Cardiac muscle cell (in vitro differentiated cells and primary cell): ENCODE measurements around the gene STON2. TPM values are rescaled to one million over a fixed set of nuclear protein-coding genes. Genes with fewer than 3 reads are reported as not detected.

ENCODE experiments used
- DNase-seq, 2 donors: peaks; one replicate each; pipeline versions ENCODE4 v3.0.0 to v3.0.0-alpha.2; 2010 to 2017; ENCODE audit warnings: low read depth in 1 of 2, low spot score in 1 of 2
- H3K27ac ChIP-seq: fragments of 200-600 bp; sonication (generic); 2 replicates; pipeline ENCODE4 v1.5.1; 2016
- H3K27me3 ChIP-seq: fragments of 200-600 bp; sonication (generic); 2 replicates; pipeline ENCODE4 v1.6.0; 2016; ENCODE audit warnings: control low read depth
- H3K36me3 ChIP-seq: fragments of 200-600 bp; sonication (generic); 2 replicates; pipeline ENCODE4 v1.5.1; 2016; ENCODE audit warnings: control low read depth
- H3K4me1 ChIP-seq: fragments of 200-600 bp; sonication (generic); 2 replicates; pipeline ENCODE4 v1.8.1; 2017; ENCODE audit warnings: low read depth, mild to moderate bottlenecking, mixed run types
- H3K4me3 ChIP-seq: fragments of 200-600 bp; sonication (generic); 2 replicates; pipeline ENCODE4 v1.5.1; 2016; ENCODE audit warnings: mild to moderate bottlenecking
- H3K9me3 ChIP-seq: fragments of 200-600 bp; sonication (generic); 2 replicates; pipeline ENCODE4 v1.5.1; 2017; ENCODE audit warnings: low read depth, mild to moderate bottlenecking, control low read depth
- polyA plus RNA-seq: library from polyadenylated mRNA; unstranded; fragments of >200 nt; fragmentation: Nextera tagmentation; extraction: Ambion mirVana; gene quantifications from 2 replicates; pipeline ENCODE4 v1.2.1, GENCODE V29; 2016
- total RNA-seq: library from RNA; depleted of rRNA; stranded (reverse); fragments of >200 nt; gene quantifications from 2 replicates; pipeline ENCODE4 v1.2.3, GENCODE V29; 2016
- TF ChIP-seq, protein P1 (sequence below): IDR thresholded peaks from 2 replicates; pipeline ENCODE4 v1.5.1; 2012; ENCODE audit warnings: low read depth, mild to moderate bottlenecking, low read length

STON2 gene
- total and polyA plus RNA-seq, 2 experiments from 2014 or later, result 0.62 to 1.4 TPM

DNA sequence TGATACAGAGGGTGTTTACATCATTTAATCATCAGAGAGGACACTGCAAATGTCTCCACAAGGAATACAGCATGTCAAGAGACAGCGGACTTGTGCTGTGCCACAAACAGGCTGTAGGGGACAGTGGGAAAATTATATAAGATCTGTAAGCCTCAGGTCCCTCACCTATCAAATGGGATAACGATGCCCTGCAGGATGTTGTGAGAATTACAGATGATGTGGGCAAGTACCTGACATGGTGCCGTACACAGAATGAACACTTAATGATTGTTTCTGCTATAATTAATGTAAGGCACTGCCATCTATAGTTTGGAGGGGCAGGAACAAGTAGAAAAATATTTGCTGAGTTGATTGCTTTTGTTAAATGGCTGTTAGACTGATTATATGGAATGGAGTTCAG is 97.5 kb downstream of the STON2 start:
- H3K4me1 ChIP-seq, result no peaks in the 10 kb centered on the region
- H3K36me3 ChIP-seq, result no peaks in the 10 kb centered on the region
- no peak for DNase-seq
- H3K27ac ChIP-seq, result no peak overlapping the region
- no peaks in the 10 kb centered on the region for H3K9me3 ChIP-seq
- H3K27me3 ChIP-seq, result peaks cover 44% of the 10 kb centered on the region
- TF ChIP-seq, protein P1, sequence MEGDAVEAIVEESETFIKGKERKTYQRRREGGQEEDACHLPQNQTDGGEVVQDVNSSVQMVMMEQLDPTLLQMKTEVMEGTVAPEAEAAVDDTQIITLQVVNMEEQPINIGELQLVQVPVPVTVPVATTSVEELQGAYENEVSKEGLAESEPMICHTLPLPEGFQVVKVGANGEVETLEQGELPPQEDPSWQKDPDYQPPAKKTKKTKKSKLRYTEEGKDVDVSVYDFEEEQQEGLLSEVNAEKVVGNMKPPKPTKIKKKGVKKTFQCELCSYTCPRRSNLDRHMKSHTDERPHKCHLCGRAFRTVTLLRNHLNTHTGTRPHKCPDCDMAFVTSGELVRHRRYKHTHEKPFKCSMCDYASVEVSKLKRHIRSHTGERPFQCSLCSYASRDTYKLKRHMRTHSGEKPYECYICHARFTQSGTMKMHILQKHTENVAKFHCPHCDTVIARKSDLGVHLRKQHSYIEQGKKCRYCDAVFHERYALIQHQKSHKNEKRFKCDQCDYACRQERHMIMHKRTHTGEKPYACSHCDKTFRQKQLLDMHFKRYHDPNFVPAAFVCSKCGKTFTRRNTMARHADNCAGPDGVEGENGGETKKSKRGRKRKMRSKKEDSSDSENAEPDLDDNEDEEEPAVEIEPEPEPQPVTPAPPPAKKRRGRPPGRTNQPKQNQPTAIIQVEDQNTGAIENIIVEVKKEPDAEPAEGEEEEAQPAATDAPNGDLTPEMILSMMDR, result no peak
- H3K4me3 ChIP-seq, result no peak overlapping the region

DNA sequence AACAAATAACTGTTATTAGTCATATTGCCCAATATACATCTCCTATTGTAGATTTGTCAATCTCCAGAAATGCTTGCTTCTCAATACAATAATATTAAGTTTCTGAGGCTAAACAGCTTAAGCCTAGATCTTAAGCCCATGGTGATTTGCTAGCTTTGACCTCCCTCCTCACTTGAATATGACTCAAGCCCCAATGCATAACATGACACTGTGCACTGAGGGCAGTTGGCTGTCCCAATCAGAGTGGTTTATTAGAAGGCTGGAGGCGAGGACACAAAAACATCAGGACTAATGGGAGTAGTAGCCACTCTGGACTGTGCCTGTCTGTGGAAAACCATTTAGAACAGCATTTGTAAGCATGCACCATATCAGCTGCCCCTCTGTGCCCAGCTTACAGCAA is 98.3 kb downstream of the STON2 start:
- H3K36me3 ChIP-seq, result no peaks in the 10 kb centered on the region
- peaks cover 37% of the 10 kb centered on the region for H3K27me3 ChIP-seq
- no peak overlapping the region for H3K4me3 ChIP-seq
- no peak for DNase-seq
- no peaks in the 10 kb centered on the region for H3K9me3 ChIP-seq
- no peak overlapping the region for H3K27ac ChIP-seq
- no peaks in the 10 kb centered on the region for H3K4me1 ChIP-seq
- TF ChIP-seq, protein P1, result no peak

DNA sequence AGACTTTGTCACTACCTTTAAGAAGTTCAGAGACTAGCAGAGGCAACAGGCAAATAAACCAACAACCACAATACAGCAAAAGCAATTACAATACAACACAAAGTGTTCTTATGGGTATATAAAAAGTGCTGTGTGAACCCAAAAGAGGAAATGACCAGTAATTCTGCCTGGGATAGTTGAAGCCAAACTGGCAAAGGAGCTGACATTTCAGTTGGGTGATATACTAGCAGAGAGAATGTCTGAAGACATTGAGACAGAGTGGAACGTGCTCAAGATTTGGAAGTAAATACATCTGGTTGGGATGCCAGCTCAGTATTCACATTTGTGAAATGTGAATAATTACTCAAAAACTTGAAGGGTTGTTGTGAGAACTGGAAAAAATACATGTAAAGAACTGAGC is 98.8 kb downstream of the STON2 start:
- no peak overlapping the region for H3K27ac ChIP-seq
- TF ChIP-seq, protein P1, result no peak
- DNase-seq, result no peak
- H3K9me3 ChIP-seq, result no peaks in the 10 kb centered on the region
- no peak overlapping the region for H3K4me3 ChIP-seq
- no peaks in the 10 kb centered on the region for H3K4me1 ChIP-seq
- peaks cover 33% of the 10 kb centered on the region for H3K27me3 ChIP-seq
- H3K36me3 ChIP-seq, result no peaks in the 10 kb centered on the region

DNA sequence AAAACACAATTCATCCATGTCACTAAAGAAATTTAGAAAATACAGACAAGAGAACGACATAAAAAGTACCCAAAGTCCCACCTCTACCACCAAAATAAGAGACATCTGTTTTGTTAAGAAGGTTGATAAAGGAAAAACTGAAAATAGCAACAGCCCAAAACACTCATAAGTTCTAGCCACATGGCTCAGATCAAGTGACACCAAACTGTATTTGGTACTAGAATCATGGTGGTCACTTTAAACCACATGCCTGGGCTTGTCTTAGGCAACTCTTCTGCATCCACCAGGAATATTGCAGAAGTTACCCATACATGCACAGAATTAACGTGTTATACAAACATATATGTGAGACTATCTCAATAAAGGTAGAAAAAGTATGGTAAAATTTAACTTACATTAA is 101.2 kb downstream of the STON2 start:
- H3K36me3 ChIP-seq, result no peaks in the 10 kb centered on the region
- H3K4me3 ChIP-seq, result no peak overlapping the region
- TF ChIP-seq, protein P1, result no peak
- no peaks in the 10 kb centered on the region for H3K4me1 ChIP-seq
- DNase-seq, result no peak
- peaks cover 28% of the 10 kb centered on the region for H3K27me3 ChIP-seq
- H3K9me3 ChIP-seq, result no peaks in the 10 kb centered on the region
- H3K27ac ChIP-seq, result no peak overlapping the region

DNA sequence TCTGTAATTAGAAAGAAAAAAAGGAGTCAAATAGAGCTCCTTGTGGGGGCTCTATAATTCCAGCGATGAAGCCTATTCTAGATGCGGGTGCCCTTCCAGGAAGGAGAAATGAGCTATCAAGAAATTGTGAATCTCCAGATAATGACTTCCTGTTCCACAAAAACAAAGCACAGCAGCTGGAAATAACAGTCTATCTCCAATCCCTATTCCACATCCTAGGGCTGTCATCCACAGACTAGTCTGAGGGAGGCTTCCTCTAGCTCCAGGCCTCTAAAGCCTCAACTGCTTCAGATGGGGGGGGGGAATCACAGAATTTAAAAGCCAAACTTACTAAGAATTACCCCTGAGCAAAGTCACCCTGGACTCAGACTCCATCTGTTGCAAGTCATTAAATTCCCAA is 102.0 kb downstream of the STON2 start:
- H3K27ac ChIP-seq, result no peak overlapping the region
- no peaks in the 10 kb centered on the region for H3K36me3 ChIP-seq
- H3K4me3 ChIP-seq, result no peak overlapping the region
- DNase-seq, result no peak
- H3K4me1 ChIP-seq, result no peaks in the 10 kb centered on the region
- no peaks in the 10 kb centered on the region for H3K9me3 ChIP-seq
- TF ChIP-seq, protein P1, result no peak
- peaks cover 21% of the 10 kb centered on the region for H3K27me3 ChIP-seq
